Measurements from ENCODE around the gene C16orf87. TPM values are rescaled to one million over a fixed set of nuclear protein-coding genes. Genes with fewer than 3 reads are reported as not detected.

C16orf87 gene
- total and polyA plus RNA-seq, 4 donors: 4.1 to 12.9 (median 5.3) TPM

DNA sequence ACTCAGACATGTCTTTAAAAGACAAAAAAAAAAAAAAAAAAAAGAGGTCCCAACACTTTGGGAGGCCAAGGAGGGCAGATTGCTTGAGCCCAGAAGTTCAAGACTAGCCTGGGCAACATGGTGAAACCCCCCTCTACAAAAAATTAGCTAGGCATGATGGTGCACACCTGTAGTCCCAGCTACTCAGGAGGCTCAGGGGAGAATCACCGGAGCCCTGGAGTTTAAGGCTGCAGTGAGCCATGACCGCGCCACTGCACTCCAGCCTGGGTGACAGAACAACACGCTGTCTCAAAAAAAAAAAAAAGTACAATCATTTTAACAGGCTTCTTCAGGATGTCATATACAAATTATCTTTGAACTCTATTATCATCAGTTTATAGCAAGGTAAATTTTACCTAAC is 22.0 kb downstream of the C16orf87 start:
- no peak overlapping the region for H3K9ac ChIP-seq (ENCODE audit: low read depth in 1 of 2, low read length in 2 of 2)
- WGBS: 98% methylated on average over 4 of the region's 4 CpGs
- H3K27ac ChIP-seq (ENCODE audit: low read depth in 1 of 2, low read length in 2 of 2): no peak overlapping the region
- H3K4me1 ChIP-seq (ENCODE audit: control insufficient read depth in 4 of 4, insufficient read depth in 4 of 4, low read length in 3 of 4): peaks cover 4 to 19% (median 13%) of the 10 kb centered on the region in 4 donors
- TF ChIP-seq, protein P1, sequence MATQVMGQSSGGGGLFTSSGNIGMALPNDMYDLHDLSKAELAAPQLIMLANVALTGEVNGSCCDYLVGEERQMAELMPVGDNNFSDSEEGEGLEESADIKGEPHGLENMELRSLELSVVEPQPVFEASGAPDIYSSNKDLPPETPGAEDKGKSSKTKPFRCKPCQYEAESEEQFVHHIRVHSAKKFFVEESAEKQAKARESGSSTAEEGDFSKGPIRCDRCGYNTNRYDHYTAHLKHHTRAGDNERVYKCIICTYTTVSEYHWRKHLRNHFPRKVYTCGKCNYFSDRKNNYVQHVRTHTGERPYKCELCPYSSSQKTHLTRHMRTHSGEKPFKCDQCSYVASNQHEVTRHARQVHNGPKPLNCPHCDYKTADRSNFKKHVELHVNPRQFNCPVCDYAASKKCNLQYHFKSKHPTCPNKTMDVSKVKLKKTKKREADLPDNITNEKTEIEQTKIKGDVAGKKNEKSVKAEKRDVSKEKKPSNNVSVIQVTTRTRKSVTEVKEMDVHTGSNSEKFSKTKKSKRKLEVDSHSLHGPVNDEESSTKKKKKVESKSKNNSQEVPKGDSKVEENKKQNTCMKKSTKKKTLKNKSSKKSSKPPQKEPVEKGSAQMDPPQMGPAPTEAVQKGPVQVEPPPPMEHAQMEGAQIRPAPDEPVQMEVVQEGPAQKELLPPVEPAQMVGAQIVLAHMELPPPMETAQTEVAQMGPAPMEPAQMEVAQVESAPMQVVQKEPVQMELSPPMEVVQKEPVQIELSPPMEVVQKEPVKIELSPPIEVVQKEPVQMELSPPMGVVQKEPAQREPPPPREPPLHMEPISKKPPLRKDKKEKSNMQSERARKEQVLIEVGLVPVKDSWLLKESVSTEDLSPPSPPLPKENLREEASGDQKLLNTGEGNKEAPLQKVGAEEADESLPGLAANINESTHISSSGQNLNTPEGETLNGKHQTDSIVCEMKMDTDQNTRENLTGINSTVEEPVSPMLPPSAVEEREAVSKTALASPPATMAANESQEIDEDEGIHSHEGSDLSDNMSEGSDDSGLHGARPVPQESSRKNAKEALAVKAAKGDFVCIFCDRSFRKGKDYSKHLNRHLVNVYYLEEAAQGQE (IDR thresholded peaks at IDR 0.05): no peak
- TF ChIP-seq, protein P2, sequence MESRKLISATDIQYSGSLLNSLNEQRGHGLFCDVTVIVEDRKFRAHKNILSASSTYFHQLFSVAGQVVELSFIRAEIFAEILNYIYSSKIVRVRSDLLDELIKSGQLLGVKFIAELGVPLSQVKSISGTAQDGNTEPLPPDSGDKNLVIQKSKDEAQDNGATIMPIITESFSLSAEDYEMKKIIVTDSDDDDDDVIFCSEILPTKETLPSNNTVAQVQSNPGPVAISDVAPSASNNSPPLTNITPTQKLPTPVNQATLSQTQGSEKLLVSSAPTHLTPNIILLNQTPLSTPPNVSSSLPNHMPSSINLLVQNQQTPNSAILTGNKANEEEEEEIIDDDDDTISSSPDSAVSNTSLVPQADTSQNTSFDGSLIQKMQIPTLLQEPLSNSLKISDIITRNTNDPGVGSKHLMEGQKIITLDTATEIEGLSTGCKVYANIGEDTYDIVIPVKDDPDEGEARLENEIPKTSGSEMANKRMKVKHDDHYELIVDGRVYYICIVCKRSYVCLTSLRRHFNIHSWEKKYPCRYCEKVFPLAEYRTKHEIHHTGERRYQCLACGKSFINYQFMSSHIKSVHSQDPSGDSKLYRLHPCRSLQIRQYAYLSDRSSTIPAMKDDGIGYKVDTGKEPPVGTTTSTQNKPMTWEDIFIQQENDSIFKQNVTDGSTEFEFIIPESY (IDR thresholded peaks at IDR 0.05): no peak
- TF ChIP-seq SP1 (IDR thresholded peaks at IDR 0.05): no peak
- TF ChIP-seq, protein P3, sequence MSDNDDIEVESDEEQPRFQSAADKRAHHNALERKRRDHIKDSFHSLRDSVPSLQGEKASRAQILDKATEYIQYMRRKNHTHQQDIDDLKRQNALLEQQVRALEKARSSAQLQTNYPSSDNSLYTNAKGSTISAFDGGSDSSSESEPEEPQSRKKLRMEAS (IDR thresholded peaks at IDR 0.05): no peak
- no peak for TF ChIP-seq RXRA (IDR thresholded peaks at IDR 0.05)
- no peak for TF ChIP-seq JUND (IDR thresholded peaks at IDR 0.05)
- no peak for TF ChIP-seq TAF1 (conservative IDR thresholded peaks at IDR 0.05)
- no peak for TF ChIP-seq FOXA2 (IDR thresholded peaks at IDR 0.05)
- TF ChIP-seq FOXA1 (IDR thresholded peaks at IDR 0.05): no peak
- no peak for TF ChIP-seq HNF4A (conservative IDR thresholded peaks at IDR 0.05)
- no peak for TF ChIP-seq HNF4G (IDR thresholded peaks at IDR 0.05)
- TF ChIP-seq YY1 (IDR thresholded peaks at IDR 0.05): no peak
- TF ChIP-seq RAD21 (IDR thresholded peaks at IDR 0.05): no peak
- no peaks in the 10 kb centered on the region for H3K36me3 ChIP-seq (ENCODE audit: control insufficient read depth in 4 of 4, insufficient read depth in 3 of 4, low read depth in 1 of 4, low read length in 3 of 4)
- no peaks in the 10 kb centered on the region for H3K27me3 ChIP-seq (ENCODE audit: control insufficient read depth in 4 of 4, insufficient read depth in 4 of 4, low read length in 3 of 4)
- H3K4me3 ChIP-seq (ENCODE audit: low read depth in 1 of 3, low read length in 3 of 3): no peak overlapping the region
- DNase-seq (ENCODE audit: low spot score): no peak
- H3K9me3 ChIP-seq (ENCODE audit: control insufficient read depth in 4 of 4, low read length in 3 of 4): no peaks in the 10 kb centered on the region

DNA sequence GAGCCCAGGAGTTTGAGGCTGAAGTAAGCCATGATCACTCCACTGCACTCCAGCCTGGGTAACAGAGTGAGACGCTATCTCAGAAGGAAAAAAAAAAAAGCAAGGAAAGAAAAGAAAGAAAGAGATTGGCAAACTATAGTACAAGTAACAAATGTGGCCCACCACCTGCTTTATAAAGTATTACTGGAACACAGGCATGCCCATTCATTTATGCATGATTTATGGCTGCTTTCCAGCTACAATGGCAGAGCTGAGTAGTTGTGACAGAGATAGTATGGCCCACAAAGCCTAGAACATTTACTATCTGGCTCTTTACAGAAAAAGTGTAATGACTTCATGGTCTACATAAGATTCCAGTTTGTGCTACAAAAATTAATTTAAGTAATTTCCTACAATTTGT is 23.6 kb downstream of the C16orf87 start:
- H3K27me3 ChIP-seq (ENCODE audit: control insufficient read depth in 4 of 4, insufficient read depth in 4 of 4, low read length in 3 of 4): no peaks in the 10 kb centered on the region
- H3K4me3 ChIP-seq (ENCODE audit: low read depth in 1 of 3, low read length in 3 of 3): no peak overlapping the region
- peaks cover 4 to 19% (median 13%) of the 10 kb centered on the region in 4 donors for H3K4me1 ChIP-seq (ENCODE audit: control insufficient read depth in 4 of 4, insufficient read depth in 4 of 4, low read length in 3 of 4)
- 94% methylated on average over 1 of the region's 1 CpG for WGBS
- H3K27ac ChIP-seq (ENCODE audit: low read depth in 1 of 2, low read length in 2 of 2): no peak overlapping the region
- H3K9ac ChIP-seq (ENCODE audit: low read depth in 1 of 2, low read length in 2 of 2): no peak overlapping the region
- DNase-seq (ENCODE audit: low spot score): no peak
- no peaks in the 10 kb centered on the region for H3K9me3 ChIP-seq (ENCODE audit: control insufficient read depth in 4 of 4, low read length in 3 of 4)
- peaks cover 0 to 6% (median 2%) of the 10 kb centered on the region in 4 donors for H3K36me3 ChIP-seq (ENCODE audit: control insufficient read depth in 4 of 4, insufficient read depth in 3 of 4, low read depth in 1 of 4, low read length in 3 of 4)
- TF ChIP-seq RXRA (IDR thresholded peaks at IDR 0.05) (no peak), YY1 (IDR thresholded peaks at IDR 0.05) (no peak), GABPA (IDR thresholded peaks at IDR 0.05 in 1 of 2, conservative IDR thresholded peaks at IDR 0.05 in 1 of 2) (no peak), HNF4G (IDR thresholded peaks at IDR 0.05) (no peak), TAF1 (conservative IDR thresholded peaks at IDR 0.05) (no peak), NR2F2 (IDR thresholded peaks at IDR 0.05) (no peak), JUND (IDR thresholded peaks at IDR 0.05) (no peak), HNF4A (conservative IDR thresholded peaks at IDR 0.05) (no peak), RAD21 (IDR thresholded peaks at IDR 0.05) (no peak), SP1 (IDR thresholded peaks at IDR 0.05) (no peak), FOXA1 (IDR thresholded peaks at IDR 0.05) (no peak), FOXA2 (IDR thresholded peaks at IDR 0.05) (no peak)
- TF ChIP-seq, protein P1 (IDR thresholded peaks at IDR 0.05): no peak
- TF ChIP-seq, protein P4, sequence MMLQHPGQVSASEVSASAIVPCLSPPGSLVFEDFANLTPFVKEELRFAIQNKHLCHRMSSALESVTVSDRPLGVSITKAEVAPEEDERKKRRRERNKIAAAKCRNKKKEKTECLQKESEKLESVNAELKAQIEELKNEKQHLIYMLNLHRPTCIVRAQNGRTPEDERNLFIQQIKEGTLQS (IDR thresholded peaks at IDR 0.05): no peak
- TF ChIP-seq, protein P5, sequence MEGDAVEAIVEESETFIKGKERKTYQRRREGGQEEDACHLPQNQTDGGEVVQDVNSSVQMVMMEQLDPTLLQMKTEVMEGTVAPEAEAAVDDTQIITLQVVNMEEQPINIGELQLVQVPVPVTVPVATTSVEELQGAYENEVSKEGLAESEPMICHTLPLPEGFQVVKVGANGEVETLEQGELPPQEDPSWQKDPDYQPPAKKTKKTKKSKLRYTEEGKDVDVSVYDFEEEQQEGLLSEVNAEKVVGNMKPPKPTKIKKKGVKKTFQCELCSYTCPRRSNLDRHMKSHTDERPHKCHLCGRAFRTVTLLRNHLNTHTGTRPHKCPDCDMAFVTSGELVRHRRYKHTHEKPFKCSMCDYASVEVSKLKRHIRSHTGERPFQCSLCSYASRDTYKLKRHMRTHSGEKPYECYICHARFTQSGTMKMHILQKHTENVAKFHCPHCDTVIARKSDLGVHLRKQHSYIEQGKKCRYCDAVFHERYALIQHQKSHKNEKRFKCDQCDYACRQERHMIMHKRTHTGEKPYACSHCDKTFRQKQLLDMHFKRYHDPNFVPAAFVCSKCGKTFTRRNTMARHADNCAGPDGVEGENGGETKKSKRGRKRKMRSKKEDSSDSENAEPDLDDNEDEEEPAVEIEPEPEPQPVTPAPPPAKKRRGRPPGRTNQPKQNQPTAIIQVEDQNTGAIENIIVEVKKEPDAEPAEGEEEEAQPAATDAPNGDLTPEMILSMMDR (IDR thresholded peaks at IDR 0.05; ENCODE audit: low read depth, low read length, missing input control): no peak
- TF ChIP-seq, protein P3 (IDR thresholded peaks at IDR 0.05): no peak
- TF ChIP-seq, protein P2 (IDR thresholded peaks at IDR 0.05): no peak
